Astrocyte of the hippocampus (primary cell): ENCODE data around the gene ANKFN1.
A peak's percentile ranks its signal among the peaks of the same experiment; 100 is the strongest.

ENCODE experiments used
- DNase-seq: peaks from one replicate; pipeline ENCODE4 v3.0.0; 2011; ENCODE audit warnings: low read depth, low spot score

ANKFN1 gene

DNA sequence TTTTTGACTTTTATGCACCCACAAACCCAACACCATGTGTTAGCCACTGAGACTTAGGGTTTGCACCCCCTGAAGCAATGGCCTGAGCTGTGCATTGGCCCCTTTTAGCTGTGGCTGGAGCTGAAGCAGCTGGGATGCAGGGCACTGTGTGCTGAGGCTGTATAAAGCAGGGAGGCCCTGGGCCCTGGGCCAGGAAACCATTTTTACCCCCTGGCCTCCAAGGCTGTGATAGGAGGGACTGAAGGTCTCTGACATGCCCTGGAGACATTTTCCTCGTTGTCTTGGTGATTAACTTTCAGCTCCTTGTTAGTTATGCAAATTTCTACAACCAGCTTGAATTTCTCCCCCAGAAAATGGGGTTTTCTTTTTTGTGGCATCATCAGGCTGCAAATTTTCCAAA is 6.7 kb upstream of the ANKFN1 start:
- no peak for DNase-seq

GRCh38 chr17:56148333-56148732 is 4.9 kb upstream of the ANKFN1 start:
- DNase-seq, result no peak

DNA sequence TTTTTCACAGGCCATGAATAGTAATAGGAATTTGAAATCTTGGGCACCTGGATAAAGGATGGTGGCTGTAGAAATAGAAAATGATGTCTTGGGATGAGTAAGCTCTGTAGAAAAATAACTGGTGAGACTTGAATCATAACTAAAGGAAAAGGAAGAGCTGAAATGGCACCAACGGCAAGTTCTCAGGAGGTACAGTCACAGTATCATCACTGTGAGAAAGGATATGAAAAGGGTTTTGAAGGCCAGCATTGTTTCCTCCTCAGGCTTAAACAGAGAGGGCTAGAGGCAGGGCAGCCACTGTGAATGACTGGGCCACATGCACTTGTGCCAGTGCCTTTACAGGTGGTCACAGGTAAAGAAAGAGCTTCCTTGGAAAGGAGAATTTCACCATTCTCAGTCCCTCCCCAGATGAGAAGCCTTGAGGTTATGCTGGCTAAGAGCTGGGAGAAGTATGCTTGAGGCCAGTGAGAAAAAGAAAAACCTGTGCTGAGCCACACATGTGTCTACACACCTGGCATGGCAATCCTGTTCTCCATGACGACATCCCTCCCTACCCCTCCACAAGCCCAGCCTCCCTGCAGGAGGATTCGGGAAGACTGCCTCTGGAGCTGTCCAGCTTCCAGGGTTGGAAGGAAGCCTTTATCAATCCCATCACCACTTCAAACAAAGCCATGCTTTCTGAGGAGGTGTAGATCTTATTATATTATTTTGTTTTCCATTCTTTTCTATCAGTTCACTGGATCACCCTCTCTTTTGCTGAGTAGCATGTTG is 3.8 kb upstream of the ANKFN1 start:
- DNase-seq, result no peak

GRCh38 chr17:56150649-56151048 is 2.6 kb upstream of the ANKFN1 start:
- DNase-seq, result no peak

DNA sequence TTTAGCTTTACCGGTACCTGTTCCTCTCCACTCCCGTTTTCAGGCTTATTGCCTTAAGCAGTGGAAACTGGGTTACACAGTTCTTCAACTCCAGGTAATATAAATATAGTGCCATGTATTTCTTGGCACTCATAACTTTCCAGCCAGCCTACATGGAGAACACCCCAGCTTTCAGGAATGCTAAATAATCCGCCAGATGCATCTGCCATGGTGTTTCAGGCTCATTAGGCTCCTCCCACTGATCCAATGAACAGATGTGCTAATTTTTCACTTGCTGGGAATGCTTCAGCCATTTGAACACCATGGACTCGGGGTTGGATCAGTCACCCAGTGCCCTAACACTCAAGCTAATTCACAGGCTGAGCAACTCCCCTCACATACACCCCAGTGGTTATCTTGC is 4.6 kb downstream of the ANKFN1 start:
- no peak for DNase-seq

DNA sequence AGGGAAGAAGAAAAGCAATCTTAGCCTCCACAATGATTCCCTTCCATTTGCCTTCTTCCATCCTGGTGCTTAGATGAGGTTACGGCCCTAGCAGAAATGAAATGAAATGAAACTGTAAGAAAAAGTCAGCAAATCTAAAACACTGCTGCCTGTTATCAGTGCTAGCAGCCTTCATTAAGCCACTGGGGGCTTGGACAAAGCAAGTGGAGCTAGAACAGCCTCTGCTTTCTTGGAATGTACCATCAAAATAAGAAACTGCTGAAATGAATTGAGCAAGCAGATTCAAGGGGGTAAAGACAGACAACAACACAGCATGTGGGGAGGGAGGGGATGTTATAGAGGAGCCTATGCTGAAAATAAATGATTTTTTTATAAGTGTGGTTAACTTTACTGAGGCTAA is 5.1 kb downstream of the ANKFN1 start:
- DNase-seq, result no peak

DNA sequence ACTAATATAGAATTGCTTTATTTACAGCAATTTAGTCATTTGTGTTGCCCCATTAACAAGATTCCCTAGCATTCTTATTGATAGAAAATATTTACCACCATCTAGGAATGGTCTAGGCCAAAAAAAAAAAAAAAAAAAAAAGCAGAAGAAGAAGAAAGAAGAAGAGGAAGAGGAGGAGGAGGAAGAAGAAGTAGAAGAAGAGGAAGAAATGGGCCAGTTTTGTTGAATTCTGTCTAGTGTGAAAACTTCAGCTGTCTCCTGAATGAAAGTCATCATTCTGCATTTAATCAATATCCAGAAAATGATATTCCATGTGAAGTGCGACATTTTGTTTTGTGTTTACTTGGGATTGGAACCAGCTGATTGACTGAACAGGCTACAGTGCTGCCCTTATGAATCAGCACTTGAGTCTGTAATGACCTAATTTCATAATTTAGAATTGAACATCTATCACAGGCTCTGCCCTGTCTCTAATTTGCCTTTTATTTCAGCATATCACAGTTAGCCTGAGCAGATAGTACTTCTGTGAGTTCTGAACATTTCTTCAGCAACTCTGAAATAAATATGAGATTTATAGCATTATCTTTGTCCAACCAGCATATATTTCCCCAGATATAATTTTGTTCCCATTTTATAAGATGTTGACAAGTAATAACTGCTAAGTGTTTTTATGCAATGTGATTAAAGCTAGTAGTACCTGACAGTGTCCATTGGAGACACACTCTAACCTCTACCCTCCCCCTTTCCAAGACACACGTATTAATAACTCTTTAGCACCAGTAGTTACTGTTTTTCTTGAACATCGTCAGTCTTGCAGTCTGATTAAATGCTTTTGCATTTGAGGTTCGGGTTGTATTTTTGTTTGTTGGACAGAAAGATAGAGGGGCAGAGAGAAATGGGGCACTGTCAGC is 5.9 kb downstream of the ANKFN1 start:
- no peak for DNase-seq

DNA sequence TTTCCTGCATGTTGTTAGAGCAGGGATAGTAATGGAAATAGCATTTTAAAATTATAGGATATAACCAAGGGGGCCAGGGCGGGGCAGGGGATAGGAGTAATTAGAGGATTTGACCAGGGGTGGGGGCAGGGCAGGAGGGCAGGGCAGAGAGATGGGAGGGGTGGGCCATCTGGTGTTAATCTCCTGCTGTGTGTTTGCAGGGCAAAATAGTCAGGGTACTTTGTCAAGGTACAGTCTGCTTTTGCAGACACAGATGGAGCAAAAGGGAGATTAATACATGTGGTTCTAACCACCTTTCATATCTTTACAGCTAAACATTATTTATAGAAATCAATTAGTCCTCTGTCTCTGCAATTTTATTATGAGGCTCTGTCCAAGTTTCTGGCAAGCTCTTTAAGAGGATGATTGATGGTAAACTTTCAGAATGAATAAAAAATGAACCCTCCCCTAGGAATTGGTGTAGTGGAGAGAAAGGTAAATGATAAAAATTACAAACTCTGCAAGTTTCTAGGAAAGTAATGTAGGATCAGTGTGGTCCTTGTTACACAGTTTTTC is 6.6 kb downstream of the ANKFN1 start:
- no peak for DNase-seq

DNA sequence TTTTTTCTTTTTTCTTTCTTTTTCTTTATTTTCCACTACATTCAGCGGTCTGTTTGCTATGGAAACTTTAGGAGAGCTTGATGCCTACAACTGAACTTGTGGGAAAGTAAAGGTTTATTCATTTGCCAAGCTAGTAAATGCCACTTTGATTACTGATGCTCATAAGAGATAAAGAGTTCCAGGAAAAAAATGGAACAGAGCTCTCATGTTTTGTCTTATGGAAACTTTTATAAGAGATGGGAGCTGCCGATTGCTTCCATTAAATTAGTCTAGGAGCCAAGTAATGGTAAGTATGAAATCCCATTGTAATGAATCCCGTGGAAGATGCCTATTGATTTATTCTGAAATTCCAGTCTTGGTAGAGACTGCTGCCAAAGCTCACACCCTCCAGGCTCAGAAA is 7.1 kb downstream of the ANKFN1 start:
- DNase-seq, result no peak

- no peak for DNase-seq
Measured at GRCh38 chr17:56165072-56165641, 11.9 kb downstream of the ANKFN1 start.

DNA sequence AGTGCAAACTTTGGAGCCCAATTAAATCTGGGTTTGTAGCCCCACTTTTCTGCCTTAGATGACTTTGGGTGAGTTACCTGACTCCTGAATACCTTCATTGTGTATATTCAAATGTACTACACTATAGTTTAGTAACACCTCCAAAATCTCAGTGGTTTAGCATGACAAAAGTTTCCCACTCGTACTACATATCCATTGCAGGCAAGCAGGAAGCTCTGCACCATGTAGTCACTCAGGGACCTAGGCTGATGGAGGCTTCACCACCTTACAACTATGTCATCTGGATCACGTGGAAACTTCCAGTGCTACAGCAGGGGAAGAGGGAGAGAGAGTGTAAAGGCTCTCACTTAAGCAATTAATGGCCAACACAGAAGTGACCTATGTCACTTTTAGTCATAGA is 14.2 kb downstream of the ANKFN1 start:
- DNase-seq, result no peak

GRCh38 chr17:56169621-56170020 is 16.3 kb downstream of the ANKFN1 start:
- no peak for DNase-seq

GRCh38 chr17:56171186-56171959 is 18.1 kb downstream of the ANKFN1 start:
- peak; percentile 13 for DNase-seq

DNA sequence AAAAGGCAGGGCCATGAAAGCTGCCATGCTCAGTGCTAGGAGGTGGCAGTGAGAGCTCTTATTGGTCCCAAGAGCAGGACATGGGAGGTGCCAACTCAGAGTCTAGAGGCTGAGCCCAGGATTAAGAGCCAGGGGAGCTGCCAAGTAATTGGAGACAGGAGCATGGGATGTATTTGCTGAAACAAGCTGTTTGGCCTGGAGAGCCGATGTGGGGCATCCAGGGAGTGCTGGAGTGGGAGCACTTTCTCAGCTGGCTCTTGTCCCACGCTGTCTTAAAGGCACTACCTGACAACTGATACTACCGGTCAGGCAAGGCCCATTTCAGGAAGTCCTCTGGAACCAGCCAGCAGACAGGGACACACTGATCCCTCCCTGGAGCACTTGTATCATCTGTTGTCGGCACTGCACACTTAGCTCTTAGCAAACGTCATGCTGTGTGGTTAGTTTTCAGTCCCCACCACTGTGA is 19.3 kb downstream of the ANKFN1 start:
- DNase-seq, result peak; percentile 28

DNA sequence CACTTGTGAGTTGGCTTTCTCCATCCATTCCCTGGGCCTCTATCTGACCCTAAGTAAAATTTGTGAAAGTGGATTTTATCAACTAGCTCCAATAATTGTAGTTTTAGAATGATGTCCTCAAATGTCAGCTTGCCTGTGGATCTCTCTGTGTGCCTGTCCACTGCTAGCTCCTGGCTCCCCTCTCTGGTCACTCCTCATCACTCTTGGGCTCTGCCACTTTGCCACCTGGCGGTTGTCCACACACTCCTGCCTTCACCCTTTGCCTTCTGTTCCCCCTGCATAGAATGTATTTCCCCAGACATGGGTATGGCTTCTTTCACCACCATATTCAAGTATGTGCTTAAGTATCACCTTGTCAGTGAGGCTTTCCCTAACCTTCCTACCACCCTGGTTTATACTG is 19.8 kb downstream of the ANKFN1 start:
- DNase-seq, result no peak

DNA sequence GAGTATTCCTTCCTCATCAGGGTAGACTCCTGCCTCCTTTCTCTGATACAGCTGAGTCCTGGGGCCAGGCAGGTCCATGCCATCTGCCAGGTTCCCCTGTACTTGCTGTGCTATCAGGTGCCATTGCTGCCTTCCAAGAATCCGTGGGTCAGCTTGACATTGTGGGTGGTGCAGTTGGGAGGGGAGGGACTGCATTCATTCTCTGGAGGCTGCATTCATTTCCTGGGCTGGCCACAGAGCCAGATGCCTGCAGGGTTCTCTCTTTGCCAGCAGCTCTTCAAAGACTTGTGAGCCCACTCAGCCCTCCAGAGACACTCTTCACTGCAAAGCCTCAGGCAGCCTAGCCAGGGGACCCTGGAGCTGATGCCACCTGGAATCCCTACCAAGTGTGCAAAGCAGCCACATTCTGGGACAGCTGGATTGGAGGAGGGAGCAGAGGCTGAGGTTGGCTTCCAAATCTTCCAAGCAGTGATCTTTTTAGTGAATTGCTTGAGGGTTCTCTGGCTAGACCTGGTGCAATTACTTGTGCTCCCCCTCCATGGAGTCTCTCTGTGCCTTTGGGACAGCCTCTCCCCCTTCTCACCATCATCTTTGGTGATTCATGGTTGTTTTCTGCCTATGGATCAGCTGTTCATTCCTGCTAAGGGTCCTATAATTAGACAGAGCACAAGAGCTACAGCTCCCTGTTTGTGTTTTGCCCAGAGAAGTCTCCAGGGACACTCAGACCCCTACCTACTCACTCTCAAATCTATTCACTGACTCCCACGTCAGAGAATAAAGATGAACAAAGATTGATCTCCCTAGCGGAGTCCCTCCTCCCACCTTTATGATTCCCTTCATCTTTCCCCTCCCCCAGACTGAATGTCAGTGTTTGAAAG is 20.9 kb downstream of the ANKFN1 start:
- peak; percentile 29 for DNase-seq

DNA sequence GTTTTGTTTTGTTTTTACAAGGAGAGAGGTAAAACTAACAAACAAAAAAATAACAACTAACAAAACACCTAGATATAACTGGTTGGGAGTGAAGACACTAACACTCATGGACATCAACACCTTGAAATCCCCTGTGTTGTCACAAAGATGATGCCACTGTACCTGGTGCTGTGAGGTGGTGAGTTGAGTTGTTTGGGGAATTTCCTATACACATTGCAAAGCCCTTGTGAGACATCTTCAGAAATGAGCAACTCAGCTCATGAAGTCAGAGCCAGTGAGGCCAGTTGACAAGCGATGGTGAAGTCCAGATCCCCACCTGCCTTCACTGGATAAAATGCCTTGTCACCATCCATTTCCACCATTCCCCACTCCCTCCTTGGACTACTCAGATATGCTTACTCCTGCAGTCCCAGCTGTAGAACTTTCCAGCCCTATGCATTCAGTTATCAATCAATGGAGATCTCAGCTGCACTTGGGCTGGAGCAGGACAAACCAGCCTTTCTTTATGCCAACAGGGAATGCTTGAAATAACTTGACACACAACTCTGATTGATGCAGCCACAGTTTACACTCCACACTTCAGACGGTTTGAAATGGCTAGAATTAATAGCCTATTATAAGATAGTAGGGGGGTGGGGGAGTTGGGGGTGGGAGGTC is 22.2 kb downstream of the ANKFN1 start:
- peak; percentile 5 for DNase-seq

- DNase-seq, result peak; percentile 75
Measured at GRCh38 chr17:56176091-56176490, 22.8 kb downstream of the ANKFN1 start.

- DNase-seq, result peak; percentile 2
Measured at GRCh38 chr17:56177361-56177760, 24.1 kb downstream of the ANKFN1 start.

DNA sequence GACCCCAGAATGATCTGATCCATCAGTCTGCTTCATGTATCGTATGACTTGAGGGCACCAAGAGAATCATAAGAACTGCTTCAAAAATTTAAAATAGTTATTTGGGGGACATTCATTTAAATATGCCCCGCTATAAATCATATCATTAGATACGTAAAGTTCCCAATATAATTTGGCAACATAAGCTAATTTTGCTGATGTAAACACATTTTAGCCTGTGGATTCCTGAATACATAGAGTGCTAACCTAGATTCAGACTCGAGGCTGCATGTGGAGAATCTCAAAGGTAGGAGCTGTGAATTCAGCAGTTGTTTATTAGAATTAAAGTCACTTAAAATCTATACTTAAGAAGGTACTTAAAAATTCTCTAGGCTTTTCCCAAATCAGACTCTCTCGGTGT is 24.9 kb downstream of the ANKFN1 start:
- no peak for DNase-seq
